Activated T-helper 1 cell treated with anti-CD3 and anti-CD28 coated beads, Interleukin-2, amount 50 U/mL, for 16 hours (primary cell): Measurements from ENCODE around the gene SHD.

ENCODE experiments used
- DNase-seq, 2 donors: peaks; one replicate each; pipeline ENCODE4 v3.0.0-alpha.2; 2020; ENCODE audit warnings: low read depth in 1 of 2, low spot score in 1 of 2

The SHD gene

DNA sequence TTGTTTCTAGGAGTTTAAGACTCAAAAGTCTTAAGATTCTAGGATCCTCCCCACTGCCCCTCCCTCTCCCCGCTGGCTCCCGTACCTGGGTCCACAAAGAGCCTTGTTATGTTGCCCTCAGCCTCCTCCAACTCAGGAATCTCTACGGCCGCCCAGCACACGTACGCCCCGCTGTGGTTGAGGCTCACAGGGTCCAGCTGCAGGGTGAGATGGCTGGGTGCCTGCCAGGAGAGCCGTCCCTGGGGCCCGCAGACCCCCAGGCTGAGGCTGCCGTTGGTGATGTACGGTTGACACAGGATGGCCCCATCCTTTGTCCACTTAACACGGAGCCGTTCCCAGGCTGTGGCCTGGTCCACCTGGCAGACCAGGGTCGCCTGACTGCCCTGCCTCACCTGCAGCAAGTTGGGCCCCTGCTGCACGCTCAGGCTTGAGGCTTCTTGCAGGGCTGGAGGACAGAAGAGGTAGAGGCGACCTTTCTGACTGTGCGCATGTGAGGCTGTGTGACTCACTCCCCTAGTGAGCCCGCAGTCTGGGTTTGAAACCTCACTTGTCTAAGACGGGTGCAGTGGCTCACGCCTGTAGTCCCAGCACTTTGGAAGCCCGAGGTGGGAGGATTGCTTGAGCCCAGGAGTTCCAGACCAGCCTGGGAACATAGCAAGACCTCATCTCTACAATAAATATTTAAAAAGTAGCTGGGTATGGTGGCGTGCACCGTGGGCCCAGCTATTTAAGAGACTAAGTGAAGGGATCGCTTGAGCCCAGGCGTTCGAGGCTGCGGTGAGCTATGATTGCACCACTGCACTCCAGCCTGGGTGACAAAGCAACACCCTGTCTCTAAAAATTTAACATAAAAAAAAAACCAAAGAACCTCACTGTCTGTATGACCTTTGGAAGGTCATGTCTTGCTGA, 19.1 kb downstream of the SHD start:
- DNase-seq = no peak

DNA sequence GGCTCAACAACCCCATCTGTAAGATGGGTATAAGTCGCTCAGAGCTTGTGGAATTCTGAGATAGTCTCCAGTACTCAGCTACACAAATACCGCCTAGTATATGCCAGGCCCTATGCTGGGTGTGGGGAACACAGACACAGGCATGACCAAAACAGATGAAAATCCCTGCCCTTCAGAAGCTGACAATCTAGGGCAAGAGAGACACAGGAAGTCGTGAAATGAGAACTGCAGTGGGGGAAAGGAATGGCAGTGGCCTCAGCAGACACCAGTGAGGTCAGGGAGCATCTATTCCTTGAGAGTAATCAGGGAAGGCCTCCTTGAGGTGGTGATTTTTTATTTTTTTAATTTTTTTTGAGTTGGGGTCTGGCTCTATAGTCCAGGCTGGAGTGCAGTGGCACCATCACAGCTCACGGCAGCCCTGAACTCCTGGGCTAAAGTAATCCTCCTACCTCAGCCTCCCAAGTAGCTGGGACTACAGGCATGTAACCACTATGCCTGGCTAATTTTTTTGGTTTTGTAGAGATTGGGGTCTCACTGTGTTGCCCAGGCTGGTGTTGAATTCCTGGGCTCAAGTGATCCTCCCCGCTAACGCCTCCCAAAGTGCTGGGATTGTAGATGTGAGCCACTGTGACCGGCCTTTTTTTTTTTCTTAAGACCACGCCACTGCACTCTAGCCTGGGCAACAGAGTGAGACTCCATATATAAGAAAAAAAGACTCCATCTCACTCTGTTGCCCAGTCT, 19.9 kb downstream of the SHD start:
- no peak for DNase-seq

- no peak for DNase-seq
Observed at GRCh38 chr19:4300589-4300988, 21.5 kb downstream of the SHD start.

DNA sequence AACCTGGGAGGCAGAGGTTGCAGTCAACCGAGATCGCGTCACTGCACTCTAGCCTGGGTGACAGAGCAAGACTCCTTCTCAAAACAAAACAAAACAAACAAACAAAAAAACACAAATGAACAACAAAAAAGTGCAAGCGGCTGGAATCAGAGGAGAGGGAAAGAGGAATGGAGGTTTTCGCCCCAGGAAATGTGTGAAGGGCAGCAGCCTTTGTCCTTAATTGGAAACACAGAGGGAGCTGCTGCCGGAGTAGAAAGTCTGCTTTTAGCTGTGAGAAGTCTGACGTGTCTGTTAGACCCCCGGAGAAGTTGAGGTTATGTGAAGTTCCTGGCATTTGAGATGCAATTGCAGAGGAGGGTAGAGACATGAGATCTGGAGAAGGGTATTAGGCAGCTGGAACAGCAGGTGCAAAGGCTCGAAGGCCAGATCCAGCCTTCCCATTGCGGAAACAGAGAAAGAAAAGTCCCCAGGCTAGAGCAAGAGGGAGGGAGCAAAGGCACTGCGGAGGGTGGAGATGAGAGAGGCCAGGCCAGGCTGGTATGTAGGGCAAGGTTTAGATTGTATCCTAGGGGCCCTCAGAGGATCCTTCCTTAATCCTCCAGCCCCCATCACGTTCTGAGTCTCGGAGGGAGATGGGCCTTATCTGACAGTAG, 22.6 kb downstream of the SHD start:
- DNase-seq = no peak

- no peak for DNase-seq
Observed at GRCh38 chr19:4302243-4302640, 23.2 kb downstream of the SHD start, which contains the start of gene TMIGD2. Gene TMIGD2, minus strand, starts transcription at chr19:4302389. Its CDS starts 4 bp downstream, at chr19:4302385.

DNA sequence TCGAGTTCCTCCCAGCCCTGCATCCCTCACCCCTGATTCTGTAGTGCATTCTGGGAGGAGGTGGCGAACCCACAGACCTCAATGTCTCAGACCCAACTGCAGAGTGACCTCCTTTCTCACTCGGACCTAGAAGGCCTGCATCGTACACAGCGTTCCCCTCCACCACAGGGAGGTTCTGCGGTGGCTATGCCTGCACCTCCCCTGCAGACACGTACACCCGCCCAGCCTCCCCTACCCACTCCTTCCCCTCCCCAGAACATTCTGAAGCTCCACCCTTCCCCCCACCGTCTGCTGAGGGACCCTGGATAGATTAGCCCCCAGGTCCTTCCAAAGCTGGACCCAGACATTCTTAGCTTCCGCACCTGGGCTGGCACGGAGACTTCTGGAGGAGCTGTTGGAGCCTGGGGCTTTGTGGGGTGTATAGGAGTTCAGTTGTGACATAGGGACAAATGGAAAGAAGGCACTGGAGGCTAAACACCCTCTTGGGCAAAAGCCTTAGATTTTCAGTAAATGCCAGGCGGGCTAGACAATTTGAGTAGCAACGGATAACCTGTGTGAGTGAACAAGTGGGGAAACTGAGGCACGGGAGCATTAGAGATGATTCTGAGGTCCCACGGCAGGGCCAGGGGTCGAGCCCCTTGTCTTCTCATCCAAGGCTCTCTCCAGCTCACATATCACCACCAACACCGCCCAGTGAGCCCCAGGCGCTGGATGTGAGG, 24.9 kb downstream of the SHD start:
- no peak for DNase-seq

DNA sequence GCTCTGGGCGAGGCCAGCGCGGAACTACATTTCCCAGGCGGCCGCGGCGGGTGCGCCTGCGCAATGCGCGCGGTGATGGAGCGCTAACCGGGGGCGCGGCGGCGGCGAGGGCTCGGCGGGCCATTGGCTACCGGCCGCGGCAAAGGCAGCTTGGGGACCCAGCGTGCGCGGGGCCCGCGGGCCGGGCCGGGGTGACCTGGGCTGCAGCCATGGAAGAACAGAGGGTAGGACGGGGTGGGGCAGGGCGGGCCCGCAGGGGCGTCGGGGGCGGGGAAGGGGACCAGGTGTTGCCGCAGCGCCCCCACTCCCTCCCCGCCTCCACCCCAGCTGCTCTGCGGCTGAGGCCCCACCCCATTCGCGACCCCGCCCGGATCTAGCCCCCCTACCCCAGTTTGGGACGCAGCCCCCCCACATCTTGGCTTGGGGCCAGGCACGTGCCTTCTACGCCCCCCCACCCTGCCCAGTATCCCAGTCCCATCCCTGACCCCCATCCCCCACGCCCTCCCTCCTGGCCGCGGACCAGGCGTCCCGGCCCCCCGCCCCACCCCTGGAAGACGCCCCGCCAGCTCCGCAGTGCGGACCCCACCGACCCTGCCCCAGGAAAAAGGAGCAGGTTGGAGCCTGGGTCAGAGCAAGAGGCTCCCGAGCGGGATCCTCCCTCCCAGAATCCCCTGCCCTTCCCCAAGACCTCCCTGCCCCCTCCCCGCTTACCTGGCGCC, 25.6 kb downstream of the SHD start, which contains the start of gene FSD1:
Gene FSD1, plus strand, starts transcription at position 61 of the 719 bp plus-strand sequence. Its CDS starts 149 bp downstream, at position 210.
- DNase-seq = peak in 1 of 2 donors; percentile 36

- no peak for DNase-seq
Observed at GRCh38 chr19:4305257-4305612, 26.2 kb downstream of the SHD start.

GRCh38 chr19:4305659-4306058, 26.6 kb downstream of the SHD start:
- DNase-seq = no peak

DNA sequence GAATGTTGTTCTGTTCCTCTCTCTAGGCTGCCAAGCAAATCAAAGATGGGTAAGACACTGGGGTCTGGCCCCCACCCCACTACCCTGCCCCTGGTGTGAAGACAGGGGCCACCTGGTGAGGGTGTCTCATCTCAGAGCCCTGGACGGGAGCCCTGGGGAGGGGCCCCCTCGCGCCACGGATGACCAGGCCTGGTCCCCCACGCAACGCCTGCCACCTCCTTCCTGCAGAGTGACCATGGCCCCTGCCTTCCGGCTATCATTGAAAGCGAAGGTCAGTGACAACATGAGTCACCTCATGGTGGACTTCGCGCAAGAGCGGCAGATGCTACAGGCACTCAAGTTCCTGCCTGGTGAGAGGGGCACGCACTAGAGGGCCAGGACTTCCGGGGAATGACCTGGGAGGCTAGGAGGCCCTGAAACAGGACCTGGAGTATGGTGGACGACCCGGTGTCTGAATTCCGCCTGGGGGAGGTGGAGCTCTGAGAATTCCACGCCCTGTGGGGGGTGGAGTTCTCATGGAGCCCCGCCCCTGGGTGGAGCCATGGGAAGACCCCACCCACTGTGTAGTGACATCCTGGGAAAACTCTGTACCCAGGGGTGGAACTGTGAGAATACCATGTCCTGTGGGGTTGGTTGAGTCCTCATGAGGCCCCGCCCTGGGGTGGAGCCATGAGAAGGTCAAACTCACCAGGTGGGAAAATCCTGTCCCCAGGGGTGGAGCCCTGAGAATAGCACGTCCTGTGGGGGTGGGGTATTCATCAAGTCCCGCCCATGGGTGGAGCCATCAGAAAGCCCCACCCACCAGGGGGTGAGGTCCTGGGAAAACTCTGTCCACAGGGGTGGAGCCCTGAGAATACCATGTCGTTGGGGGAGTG, 31.4 kb downstream of the SHD start:
- DNase-seq = no peak

- no peak for DNase-seq
Observed at GRCh38 chr19:4313847-4314490, 34.9 kb downstream of the SHD start.

DNA sequence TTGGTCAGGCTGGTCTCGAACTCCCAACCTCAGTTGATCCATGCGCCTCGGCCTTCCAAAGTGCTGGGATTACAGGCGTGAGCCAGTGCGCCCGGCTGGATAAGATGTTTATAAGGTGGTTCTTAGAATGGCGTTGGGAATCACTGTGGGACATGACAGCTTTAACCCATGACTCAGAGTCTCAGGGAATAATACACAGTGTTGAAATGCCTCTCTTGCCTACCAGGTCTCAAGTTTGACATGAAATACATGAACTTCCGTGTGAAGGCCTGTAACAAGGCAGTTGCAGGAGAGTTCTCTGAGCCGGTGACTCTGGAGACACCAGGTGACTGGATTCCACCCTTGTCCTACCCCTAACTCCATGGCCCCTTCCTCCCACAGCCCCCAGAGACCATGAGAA, 37.9 kb downstream of the SHD start:
- no peak for DNase-seq

GRCh38 chr19:4318460-4318859, 39.4 kb downstream of the SHD start:
- no peak for DNase-seq

GRCh38 chr19:4319067-4319718, 40.1 kb downstream of the SHD start:
- DNase-seq = no peak

GRCh38 chr19:4320419-4320818, 41.4 kb downstream of the SHD start:
- no peak for DNase-seq

GRCh38 chr19:4322942-4323665, 44.0 kb downstream of the SHD start:
- no peak for DNase-seq

- no peak for DNase-seq
Observed at GRCh38 chr19:4323692-4324091, 44.6 kb downstream of the SHD start.

- DNase-seq = no peak
Observed at GRCh38 chr19:4324228-4324627, 45.2 kb downstream of the SHD start.
